OCI-M2 (cell line): ENCODE data around the gene CPA2.

Experiments
- DNase-seq: peaks from one replicate; lab custom pipeline; 2025; ENCODE audit not compliant: unreplicated experiment; lab: John Stamatoyannopoulos, UW

CPA2 gene

DNA sequence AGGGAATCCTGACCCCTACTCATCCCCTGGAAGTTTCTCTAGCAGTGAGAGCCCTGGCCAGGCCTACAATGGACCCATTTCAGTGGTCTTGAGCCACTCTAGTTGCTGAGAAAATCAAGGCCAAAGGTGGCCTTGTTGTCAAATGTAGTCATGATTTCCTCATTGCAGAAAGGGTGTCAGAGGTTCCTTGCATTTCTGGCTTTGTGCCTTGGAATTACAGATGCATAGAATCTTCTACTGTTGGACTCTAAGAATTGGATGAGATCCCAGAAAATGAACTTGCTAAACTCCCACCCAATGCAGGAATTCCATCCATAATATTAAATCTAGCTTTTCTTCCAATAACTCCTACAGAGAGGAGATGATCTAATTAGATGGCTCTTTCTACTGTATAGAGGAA is 12.2 kb downstream of the CPA2 start:
- no peak for DNase-seq

DNA sequence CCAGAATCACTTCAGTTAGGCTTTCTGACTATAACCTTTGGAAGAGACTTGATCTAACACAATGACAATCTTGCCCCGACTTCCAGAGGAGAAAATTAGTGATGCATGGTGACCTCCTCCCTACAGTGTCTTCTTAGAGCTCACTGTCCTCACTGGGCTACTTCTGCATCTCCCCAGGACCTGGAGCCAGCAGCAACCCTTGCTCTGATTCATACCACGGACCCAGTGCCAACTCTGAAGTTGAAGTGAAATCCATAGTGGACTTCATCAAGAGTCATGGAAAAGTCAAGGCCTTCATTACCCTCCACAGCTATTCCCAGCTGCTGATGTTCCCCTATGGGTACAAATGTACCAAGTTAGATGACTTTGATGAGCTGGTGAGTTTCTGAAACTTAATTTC is 12.6 kb downstream of the CPA2 start:
- DNase-seq, result no peak

DNA sequence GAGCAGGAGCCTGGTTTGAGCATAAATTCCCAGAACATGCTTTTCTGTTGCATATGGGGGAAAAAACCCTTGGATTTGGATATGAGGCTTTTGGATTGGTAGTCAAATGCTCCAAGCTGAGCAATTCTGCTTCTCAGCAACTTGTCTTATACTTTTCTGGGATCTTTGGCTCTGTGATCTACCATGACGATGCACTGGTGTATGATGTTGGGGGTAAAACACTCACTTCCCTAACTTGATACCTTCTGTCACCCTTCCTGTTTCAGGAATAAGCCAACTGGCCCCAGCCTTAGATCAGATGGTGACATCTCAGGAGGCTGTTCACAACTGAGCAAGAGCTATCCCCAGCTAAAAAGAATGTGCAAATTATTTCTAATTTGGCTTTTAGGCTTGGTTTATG is 13.2 kb downstream of the CPA2 start:
- DNase-seq, result no peak

DNA sequence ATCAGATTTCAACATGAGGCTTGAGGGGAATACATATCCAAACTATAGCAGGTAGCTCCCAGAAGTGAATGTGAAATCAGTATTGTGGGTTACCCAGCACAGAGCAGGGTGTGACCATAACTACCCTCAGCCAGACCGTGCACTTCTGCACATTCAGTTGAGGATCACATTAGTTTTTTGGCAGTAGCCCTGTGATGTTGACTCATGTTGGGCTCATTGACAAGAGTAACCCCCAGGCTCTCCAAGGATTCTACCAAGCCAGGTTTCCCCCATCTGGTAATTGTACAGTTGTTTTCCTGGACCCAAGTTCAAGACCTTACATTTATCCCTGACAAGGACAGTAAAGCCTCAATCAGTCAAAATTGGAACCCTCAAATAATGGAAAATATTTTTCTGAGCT is 14.6 kb downstream of the CPA2 start:
- no peak for DNase-seq

DNA sequence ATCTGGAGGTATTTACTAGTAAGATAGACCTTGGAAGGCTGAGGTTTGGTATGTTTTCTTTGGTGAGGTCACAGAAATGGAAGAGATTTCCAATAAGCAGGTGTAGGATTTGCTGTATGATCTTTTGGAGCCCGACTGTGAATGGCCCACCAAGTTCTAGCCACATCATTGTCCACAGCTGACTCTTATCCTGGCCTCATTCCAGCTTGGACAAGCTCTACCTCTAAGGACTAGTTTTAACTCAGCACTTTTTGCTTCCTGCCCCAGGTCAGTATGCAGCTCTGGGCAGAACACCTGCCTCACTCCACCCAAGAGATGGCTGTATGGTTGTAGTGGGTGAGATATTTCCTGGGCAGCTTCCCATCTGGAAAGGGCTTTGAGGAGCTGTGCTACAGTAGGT is 20.2 kb downstream of the CPA2 start:
- DNase-seq, result no peak

DNA sequence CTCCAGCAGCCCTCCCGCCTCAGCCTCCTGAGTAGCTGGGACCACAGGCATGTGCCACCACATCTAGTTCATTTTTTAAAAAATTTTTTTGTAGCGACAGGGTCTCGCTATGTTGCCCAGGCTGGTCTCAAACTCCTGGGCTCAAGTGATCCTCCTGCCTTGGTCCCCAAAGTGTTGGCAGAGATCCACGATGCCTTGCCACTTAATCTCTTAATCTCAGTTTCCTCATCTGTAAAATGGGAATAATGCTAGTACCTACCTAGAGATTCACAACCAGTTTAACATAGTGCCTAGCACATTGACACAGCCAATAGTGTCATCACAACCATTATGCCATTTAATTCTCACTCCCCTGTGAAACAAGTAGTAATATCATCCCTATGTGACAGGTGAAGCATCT is 21.5 kb downstream of the CPA2 start:
- no peak for DNase-seq

DNA sequence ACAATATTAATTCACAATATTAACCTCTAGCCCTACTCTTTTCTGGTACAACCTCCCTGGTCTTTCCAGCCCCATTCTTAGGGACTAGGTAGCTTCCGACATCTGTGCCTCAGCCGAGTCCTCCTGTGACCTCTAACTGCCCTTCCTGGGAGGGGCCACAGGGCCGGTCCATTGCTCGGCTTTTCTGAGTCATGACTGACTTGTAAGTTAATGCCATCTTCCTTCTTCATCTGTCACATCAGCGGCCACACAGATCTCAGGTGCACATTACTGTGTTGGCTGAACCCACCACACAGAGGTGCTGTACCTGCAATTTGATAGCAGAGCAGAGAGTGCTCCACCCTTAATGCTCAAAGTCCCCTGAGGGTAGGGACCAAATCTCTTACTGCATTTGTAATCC is 22.2 kb downstream of the CPA2 start:
- DNase-seq, result no peak

DNA sequence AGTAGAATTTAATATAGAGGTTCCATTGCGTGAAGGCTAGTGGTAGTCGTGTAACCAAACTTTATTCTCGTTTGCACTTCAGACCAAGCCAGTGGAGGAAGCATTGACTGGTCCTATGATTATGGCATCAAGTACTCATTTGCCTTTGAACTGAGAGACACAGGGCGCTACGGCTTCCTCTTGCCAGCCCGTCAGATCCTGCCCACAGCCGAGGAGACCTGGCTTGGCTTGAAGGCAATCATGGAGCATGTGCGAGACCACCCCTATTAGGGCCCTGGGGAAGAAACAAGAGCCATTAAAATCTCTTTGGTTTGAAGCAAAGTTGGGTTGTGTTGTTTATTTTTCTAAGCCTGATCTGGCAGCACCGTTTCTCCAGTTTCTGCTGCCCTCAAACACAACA is 22.8 kb downstream of the CPA2 start:
- no peak for DNase-seq

DNA sequence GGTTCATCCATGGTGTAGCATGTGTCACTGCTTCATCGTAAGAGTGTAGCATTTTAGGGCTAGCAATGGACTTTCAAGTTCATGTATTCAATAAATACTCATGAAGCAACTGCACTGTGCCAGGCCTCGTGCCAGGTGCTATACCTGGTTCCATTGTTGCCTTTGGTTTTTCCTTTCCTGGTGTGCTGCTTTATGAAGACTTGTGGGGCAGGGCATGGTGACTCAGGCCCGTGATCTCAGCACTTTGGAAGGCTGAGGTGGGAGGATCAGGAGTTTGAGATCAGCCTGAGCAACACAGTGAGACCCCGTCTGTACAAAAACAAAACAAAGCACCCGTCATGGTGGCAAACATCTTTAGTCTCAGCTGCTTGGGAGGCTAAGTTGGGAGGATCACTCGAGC is 24.1 kb downstream of the CPA2 start:
- DNase-seq, result no peak

DNA sequence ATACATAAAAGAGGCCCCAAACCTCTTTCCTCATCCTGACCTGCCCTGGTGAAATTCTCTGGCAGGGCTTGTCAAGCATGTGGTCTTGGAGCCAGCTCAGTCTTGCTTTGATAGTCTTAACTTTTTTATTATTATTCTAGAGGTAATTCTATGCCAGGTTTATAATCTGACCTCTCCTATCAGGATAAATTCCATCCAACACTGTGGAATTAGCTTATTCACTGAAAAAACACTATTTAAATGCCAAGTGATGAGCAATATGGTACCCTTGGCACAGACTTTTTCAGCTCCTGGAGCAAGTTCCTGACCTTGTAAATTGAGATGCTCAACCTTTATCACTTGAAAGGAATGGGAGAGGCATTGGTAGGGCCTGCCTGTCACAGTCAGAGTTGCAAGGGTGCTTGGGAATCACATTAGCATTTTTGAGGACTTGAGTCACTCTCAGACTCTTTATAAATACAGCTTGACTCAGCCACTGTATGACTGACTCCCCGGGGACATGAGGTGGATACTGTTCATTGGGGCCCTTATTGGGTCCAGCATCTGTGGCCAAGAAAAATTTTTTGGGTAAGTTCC is 26.1 kb downstream of the CPA2 start, which contains the start of gene CPA4:
TSS of gene CPA4 (plus strand) at position 480 of the 576 bp plus-strand sequence. CDS start at position 500, 20 bp downstream.
- DNase-seq, result no peak

DNA sequence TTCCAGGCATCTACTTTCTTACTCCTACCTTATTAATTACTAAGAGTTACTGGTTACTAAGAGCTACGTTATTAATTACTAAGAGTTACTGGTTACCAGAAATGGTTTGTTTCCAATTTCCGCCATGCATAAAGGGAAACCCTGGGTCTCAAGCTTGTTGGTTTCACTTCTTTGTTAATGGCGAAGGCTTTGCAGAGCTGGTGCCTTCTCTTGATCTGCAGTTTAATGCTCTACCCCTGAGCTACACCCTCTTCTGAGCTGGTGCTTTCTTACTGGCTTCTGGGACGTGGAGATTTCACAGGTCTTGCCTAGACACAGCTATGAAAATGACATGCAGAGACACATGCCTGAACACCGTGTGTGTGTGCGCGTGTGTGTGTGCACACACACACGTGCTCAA is 26.9 kb downstream of the CPA2 start:
- no peak for DNase-seq

DNA sequence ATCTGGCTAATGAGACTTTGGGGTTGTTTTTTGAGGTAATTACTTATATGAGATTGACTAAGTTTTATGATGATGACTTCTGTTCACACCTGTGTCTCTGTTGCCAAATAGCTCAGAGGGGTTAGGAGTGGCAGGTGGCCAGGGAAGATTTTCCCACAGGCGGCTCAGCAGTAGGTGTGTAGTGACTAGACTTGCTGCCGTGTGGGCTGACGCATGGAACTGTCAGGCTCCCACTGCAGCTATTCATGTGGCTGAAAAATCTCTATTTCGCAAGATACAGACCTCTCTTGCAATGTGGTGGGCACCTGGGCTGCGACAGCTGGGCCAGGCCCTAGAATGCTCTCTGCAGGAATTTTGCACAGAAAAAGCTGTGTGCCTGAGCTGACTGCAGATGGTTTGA is 27.7 kb downstream of the CPA2 start:
- DNase-seq, result no peak

DNA sequence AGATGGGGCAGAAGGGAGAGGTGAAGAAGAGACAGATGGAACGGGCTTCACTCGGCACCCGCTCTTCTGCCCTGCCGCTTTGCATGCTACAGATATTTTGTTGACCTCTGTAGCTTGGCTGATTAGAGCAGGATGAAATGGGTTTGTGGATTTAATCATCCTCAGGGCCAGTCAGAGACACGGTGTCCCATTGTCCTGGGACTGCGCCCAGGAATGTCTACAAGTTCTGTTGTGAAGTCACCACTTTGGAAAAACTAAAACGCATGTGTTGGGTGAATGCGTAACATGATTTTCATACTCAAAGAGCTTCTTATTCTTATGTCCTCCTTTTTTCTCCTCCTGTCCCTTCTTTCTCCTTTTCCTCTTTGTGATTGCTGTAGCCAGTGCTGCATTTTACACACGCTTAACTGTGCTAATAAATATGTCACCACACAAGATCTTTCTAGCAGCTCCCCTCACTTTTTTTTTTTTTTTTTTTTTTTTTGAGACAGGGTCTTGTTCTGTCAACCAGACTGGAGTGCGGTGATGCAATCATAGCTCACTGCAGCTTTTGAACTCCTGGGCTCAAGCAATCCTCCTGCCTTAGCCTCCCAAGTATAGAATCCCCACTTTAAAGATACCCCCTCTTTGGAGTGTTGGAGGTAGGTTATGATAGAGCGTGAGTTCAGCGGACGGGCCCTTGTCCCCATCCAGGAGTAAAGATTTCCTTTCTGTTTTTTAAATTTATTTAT is 29.7 kb downstream of the CPA2 start:
- no peak for DNase-seq

DNA sequence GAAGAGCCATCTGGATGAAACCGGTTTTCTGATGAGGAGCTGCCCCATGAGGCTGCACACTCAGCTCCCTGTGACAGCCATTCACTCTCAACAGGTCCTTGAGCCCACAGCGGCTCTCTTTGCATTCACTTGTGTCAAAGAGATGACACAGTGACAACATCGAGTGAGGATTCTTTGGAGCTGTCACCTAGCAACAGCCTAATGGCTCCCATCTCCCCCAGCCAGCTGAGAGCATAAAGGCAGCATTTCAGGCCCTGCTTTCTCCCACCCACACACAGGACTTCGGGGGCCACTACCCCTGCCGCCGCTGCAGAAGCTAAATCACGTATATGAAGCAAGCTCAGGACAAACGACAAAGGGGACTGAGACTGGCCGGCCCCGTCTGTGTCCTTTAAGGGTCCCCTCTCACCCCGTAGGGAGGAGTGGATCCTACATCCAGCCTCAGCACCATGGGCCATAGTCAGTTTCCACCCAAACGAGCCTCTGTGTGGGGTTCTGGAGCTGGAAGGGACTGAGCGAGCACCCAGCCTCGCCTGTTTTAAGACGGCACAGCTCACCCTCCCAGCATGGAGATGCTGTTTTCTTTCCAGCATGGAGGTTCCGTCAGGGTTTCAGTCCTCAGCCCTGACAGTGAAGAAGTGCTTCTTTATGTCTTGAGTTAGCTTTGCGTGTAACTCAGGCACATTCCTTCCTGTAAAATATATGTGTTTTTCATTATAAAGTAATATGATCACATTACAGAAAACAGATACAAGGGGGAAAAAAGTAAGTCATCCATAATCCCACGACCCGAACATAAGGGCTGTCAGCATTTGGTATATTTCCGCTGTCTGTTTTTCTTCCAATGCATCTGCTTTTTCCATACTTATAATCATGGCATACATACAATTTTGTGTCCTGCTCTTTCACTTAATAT is 31.2 kb downstream of the CPA2 start:
- no peak for DNase-seq

DNA sequence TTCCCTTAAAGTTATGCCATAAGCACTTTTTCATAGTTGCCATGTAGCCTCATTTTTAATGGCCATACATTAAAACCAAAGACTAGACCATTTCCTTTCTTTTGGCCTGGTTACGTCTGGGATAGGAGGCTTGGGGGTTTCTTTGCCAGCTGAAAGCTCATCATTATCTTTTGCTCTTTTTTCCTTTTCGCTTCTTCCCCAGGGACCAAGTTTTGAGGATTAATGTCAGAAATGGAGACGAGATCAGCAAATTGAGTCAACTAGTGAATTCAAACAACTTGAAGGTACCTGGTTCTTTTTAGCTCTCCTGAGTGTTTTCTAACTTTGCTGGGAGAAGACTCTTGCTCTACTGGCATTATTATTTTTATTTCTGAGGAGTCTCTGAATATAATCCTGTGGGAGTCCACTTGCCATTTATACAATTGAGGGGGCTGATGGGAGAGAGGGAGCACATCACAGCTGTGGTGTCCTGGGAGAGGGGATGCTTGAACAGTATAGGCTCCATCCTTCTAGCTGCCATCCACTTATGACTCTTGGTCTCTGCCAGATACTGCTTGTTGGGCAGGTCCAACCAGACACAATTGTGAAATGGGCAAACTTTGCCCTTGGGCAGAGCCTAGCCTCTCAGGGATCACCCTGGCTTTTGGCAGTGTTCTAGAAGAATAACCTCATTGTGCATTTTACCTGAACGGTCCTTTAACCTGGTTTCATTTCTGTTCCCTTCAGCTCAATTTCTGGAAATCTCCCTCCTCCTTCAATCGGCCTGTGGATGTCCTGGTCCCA is 32.1 kb downstream of the CPA2 start:
- DNase-seq, result no peak

DNA sequence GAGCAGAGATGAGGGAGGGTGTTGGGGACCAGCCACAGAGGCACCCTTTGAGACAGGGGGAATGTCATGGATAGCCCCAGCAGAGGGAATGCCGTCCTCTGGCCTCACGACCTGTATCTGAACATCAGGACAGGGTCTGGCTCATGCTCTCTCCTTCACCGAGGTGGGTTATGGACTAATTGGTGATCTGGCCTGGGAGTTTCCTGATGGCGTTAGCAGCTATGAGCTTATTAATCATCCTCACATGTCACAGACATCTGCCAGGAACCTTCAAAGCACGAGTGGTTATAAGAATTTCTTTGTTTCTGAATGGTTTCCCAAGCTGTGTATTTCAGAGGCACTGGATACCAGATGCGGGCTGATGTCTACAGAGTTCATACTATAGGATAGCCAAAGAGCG is 33.2 kb downstream of the CPA2 start:
- DNase-seq, result no peak

DNA sequence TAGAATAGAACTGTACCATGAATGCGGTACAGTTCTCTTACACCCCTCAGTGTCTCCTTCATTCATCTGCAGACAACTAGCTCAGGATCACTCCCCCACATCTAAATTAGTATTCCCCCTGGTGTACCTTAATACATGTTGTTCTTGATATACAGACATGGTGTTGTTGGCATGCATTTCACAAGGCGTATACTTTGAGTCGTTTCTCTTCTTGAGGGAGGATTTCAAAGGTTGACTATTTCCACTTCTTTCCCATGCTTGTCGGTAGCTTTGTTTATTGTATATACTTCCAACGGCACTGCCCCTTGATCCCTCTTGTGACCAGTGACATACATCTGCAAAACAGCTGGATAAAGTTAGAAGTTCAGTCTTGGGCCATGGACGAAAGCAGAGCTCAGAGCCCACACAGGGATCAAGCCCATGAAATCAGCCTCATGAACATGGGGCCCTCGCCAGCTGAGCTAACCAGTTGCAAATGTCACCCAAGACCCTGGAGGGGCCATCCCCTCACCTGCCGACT is 34.9 kb downstream of the CPA2 start:
- no peak for DNase-seq

DNA sequence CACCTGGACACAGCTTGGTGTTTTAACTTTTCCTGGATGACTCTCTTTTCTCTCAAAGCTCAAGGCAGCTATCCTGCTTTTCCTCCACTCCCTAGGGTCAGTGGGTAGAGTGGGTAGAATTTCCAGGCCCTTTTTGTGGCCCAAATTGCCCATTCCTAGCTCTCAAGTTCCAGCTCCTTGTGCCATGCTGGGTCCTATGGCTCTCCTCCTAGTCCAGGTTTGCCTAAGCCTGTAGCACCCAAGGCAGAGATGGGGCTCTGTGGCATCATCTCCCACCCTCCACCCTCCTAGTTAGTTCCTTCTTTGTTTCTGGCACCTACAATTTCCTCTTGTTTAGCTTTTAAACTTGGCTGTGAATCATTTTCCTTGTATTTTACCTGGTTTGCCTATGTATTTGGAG is 36.0 kb downstream of the CPA2 start:
- no peak for DNase-seq

DNA sequence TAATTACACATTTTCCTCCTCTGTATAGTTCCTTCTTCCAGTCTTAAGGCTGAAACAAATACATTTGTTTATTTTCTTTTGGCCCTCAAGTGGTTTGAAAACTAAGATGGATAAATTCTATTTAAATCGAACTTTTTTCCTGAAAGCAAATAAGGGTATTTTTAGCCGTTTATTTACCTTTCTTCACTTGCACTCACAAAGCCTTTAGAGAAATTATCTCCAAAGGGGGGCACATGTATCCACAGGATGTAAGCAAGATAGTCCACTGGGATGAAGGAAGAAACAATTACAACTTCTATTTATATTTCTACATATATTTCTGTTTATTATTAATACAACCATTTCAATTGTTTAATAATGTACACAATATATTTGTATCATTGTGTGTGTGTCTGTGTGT is 36.5 kb downstream of the CPA2 start:
- no peak for DNase-seq

DNA sequence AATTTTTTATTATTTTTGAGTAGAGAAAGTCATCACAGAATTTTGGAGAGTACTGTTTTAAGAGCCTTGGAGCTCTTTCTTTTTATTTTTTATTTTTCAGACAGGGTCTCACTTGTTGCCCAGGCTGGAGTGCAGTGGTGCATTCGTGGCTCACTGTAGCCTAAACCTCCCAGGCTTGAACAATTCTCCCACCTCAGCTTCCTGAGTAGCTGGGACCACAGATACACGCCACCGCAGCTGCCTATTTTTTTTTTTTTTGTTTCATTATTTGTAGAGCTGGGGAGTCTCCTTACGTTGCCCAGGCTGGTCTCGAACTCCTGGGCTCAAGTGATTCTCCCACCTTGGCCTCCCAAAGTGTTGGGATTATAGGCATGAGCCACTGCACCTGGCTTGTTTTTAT is 36.9 kb downstream of the CPA2 start:
- DNase-seq, result no peak

DNA sequence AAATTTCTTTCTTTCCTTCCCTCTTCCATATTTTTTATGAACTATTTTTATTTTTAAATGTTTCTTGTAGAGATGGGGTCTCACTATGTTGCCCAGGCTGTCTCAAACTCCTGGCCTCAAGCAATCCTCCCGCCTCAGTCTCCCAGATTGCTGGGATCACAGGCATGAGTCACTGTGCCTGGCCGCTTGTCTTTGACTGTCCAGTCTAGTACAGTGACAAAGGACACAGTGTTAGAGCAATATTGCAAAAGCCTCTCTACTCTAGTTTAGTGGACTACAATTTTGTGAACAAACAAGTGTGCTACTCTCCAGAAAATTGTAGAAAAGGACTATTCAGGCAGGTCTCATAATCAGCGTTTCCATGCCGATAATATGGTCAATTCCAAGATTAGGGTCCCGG is 37.3 kb downstream of the CPA2 start:
- no peak for DNase-seq
